Thymus (tissue), 11 donors: ENCODE data around the gene GNAS. TPM values are rescaled to one million over a fixed set of nuclear protein-coding genes. Genes with fewer than 3 reads are reported as not detected.

Experiments
- DNase-seq, 9 donors: peaks; one replicate each; pipeline ENCODE4 v3.0.0-alpha.2; 2013; ENCODE audit warnings: low spot score in 9 of 9, low read depth in 6 of 9, missing footprints in 1 of 9
- H3K27ac ChIP-seq, 2 donors: one replicate each; pipeline ENCODE4 v1.5.1; 2013; ENCODE audit warnings: control low read depth in 1 of 2, low read depth in 1 of 2, low read length in 1 of 2, mild to moderate bottlenecking in 1 of 2, moderate library complexity in 1 of 2
- H3K27me3 ChIP-seq, 2 donors: one replicate each; pipeline ENCODE4 v1.5.1; 2013; ENCODE audit warnings: low read length in 1 of 2; ENCODE audit not compliant: control insufficient read depth in 2 of 2, insufficient read depth in 1 of 2
- H3K36me3 ChIP-seq, 2 donors: one replicate each; pipeline ENCODE4 v1.5.1; 2013; ENCODE audit warnings: low read length in 1 of 2, mild to moderate bottlenecking in 1 of 2, moderate library complexity in 1 of 2; ENCODE audit not compliant: control insufficient read depth in 2 of 2, insufficient read depth in 2 of 2
- H3K4me1 ChIP-seq, 2 donors: one replicate each; pipeline ENCODE4 v1.5.1; 2013; ENCODE audit warnings: low read length in 2 of 2; ENCODE audit not compliant: control insufficient read depth in 2 of 2, insufficient read depth in 2 of 2
- H3K4me3 ChIP-seq, 2 donors: one replicate each; pipeline ENCODE4 v1.5.1; 2013; ENCODE audit warnings: low read length in 2 of 2, control low read depth in 1 of 2, mild to moderate bottlenecking in 1 of 2
- H3K9me3 ChIP-seq, 2 donors: one replicate each; pipeline ENCODE4 v1.5.1; 2013; ENCODE audit warnings: low read length in 1 of 2, mild to moderate bottlenecking in 1 of 2; ENCODE audit not compliant: control insufficient read depth in 2 of 2, insufficient read depth in 1 of 2
- WGBS: extraction: QIAGEN DNeasy Blood & Tissue Kit; methylation state at CpG from one replicate; pipeline ENCODE4 v1.1.7; 2013; 5-methylcytosine and 5-hydroxymethylcytosine counted together
- polyA plus RNA-seq: library from polyadenylated mRNA; stranded (reverse); fragments of 200-250 nt; gene quantifications from one replicate; pipeline ENCODE4 v1.2.3, GENCODE V29; 2013
- total RNA-seq: library from RNA; stranded (reverse); fragments of 120-200 nt; gene quantifications from one replicate; pipeline ENCODE4 v1.2.4, GENCODE V29; 2013
- donor health status: healthy.

GNAS gene
- total and polyA plus RNA-seq, 2 donors: 434 to 700 TPM

DNA sequence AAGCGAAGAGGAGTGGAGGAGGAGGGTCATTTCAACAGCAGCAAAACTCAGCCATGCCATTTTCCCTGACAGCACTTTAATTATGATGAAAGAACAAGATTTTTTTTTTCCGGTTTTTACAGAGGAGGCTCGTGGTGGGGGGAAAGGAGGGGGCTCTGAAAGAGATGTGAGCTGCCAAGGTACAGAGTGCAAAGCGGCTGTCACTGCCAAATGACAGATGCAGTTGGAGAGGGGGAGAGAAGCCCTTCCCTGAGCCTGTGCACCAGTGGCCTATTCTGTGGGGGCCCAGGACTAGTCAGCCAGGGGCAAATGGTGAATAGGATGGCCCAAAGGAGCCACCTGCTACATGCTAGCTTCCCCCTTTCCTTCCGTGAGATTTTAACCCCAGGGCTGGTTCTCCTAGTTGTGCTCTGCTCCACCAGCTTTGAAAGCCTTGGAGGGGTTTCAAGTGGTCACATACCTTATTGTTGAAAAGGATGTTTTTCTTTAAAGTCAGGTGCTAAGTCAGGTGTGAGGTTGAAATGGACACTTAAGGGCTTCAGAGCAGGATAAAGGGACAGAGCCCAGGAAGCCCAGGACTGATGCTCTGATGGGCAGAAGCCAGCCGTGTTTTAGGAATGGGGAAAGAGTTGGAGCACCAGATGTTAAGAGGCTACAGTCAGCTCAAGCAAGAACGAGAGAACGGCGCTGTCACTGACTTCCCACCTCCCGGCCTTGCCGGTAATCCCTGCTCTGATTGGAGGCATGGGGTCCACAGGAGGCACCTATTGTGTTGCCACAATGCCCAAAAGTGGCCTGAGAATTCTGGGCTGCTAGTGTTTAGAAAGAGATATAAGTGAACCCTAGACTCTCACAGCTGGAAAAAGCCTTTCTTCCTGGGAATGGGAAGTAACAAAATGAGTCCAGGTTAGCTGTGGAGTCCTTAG, 24.8 kb downstream of the GNAS start:
- DNase-seq: no peak
- H3K9me3 ChIP-seq: no peaks in the 10 kb centered on the region
- H3K27me3 ChIP-seq: no peaks in the 10 kb centered on the region
- peaks cover 0 to 19% of the 10 kb centered on the region in 2 donors for H3K4me1 ChIP-seq
- 93% methylated on average over 11 of the region's 11 CpGs for WGBS
- peak overlapping the region in 1 of 2 donors; percentile 63 for H3K27ac ChIP-seq
- H3K4me3 ChIP-seq: no peak overlapping the region
- H3K36me3 ChIP-seq: no peaks in the 10 kb centered on the region

GRCh38 chr20:58877976-58878360, 25.5 kb downstream of the GNAS start:
- H3K4me3 ChIP-seq: no peak overlapping the region
- peaks cover 0 to 19% of the 10 kb centered on the region in 2 donors for H3K4me1 ChIP-seq
- H3K9me3 ChIP-seq: no peaks in the 10 kb centered on the region
- WGBS: 83% methylated on average over 4 of the region's 4 CpGs
- H3K27ac ChIP-seq: peak overlapping the region in 1 of 2 donors; percentile 63
- DNase-seq: peak in 3 of 9 donors; percentile 27 to 69 (median 47)
- H3K36me3 ChIP-seq: no peaks in the 10 kb centered on the region
- H3K27me3 ChIP-seq: no peaks in the 10 kb centered on the region

DNA sequence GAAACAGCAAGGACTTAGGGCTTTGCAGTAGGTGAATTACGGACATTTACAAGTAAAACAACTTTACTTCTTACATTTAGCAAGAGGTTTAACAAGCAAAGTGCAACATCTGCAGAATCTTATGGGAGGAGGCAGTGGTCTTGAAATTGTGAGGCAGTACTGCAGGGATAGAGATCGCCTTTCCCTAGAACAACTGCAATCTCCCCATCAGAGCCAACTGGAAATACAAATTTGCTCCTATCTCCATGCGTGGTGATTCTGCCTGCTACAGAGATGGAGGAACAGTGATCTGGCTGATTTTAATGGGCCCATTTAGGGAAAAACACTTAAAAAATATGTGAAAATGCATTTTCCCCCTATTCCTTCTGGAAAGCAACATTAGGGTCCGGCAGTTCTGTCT, 25.9 kb downstream of the GNAS start:
- H3K4me3 ChIP-seq: no peak overlapping the region
- no peaks in the 10 kb centered on the region for H3K36me3 ChIP-seq
- H3K27ac ChIP-seq: peak overlapping the region; percentile 1 to 63
- DNase-seq: no peak
- H3K9me3 ChIP-seq: no peaks in the 10 kb centered on the region
- no peaks in the 10 kb centered on the region for H3K27me3 ChIP-seq
- WGBS: 96% methylated on average over 4 of the region's 4 CpGs
- peaks cover 0 to 19% of the 10 kb centered on the region in 2 donors for H3K4me1 ChIP-seq

- Histone ChIP-seq H3K36me3 (no peaks in the 10 kb centered on the region), H3K27me3 (no peaks in the 10 kb centered on the region), H3K9me3 (no peaks in the 10 kb centered on the region), H3K4me3 (no peak overlapping the region), H3K4me1 (peaks cover 0 to 19% of the 10 kb centered on the region in 2 donors), H3K27ac (no peak overlapping the region)
- DNase-seq: no peak
- WGBS: 97% methylated on average over 1 of the region's 1 CpG
Observed at GRCh38 chr20:58880441-58880840, 27.9 kb downstream of the GNAS start.

- Histone ChIP-seq H3K27me3 (no peaks in the 10 kb centered on the region), H3K36me3 (no peaks in the 10 kb centered on the region), H3K27ac (no peak overlapping the region), H3K9me3 (no peaks in the 10 kb centered on the region), H3K4me3 (no peak overlapping the region), H3K4me1 (peaks cover 0 to 19% of the 10 kb centered on the region in 2 donors)
- DNase-seq: no peak
- WGBS: 95% methylated on average over 9 of the region's 9 CpGs
Observed at GRCh38 chr20:58880994-58881752, 28.7 kb downstream of the GNAS start.

DNA sequence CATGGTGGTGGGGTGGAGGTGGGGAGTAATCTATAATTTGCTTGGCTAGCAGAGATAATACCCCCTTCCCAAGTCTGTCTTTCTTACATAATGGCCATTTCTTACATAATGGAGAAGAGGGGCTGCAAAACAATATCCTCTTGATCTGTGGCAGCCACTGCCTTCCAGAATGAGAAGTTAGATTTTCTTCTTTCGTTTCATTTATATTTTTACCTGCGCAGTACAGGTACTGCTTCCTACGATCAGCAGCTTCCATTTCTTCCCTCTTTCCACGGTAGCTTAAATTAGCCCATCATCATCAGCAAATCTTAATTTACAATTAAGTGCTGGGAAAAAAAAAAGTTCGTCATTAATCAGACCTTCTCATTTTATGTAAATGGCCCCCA, 30.2 kb downstream of the GNAS start:
- DNase-seq: no peak
- Histone ChIP-seq H3K36me3 (no peaks in the 10 kb centered on the region), H3K9me3 (no peaks in the 10 kb centered on the region), H3K27me3 (no peaks in the 10 kb centered on the region), H3K4me3 (no peak overlapping the region), H3K4me1 (peaks cover 0 to 9% of the 10 kb centered on the region in 2 donors), H3K27ac (no peak overlapping the region)
- WGBS: 96% methylated on average over 5 of the region's 5 CpGs

DNA sequence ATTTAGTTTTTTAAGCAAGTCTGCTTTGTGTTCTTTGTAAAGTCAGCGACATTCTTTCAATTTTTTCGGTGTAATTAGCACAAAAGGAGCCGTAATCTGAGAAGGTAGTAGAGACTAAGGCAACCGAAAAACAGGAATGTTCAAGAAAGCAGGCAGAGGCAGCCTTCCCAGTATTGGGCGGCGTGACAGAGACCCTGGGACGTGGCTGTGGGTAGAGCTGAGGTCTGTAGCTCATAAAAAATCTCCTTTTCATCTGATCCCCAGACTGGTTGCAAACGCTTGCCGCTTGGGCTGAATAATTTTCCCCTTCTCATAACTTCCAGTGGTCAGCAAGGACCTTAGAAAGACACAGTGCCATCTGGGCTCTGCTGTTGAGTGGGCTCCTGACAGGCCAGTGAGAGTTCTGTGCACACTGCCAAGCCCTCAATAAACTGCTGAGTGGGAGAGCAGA, 30.8 kb downstream of the GNAS start:
- 94% methylated on average over 9 of the region's 9 CpGs for WGBS
- peaks cover 0 to 2% of the 10 kb centered on the region in 2 donors for H3K9me3 ChIP-seq
- peaks cover 0 to 3% of the 10 kb centered on the region in 2 donors for H3K4me1 ChIP-seq
- H3K27me3 ChIP-seq: no peaks in the 10 kb centered on the region
- no peak for DNase-seq
- H3K27ac ChIP-seq: no peak overlapping the region
- no peaks in the 10 kb centered on the region for H3K36me3 ChIP-seq
- H3K4me3 ChIP-seq: no peak overlapping the region

DNA sequence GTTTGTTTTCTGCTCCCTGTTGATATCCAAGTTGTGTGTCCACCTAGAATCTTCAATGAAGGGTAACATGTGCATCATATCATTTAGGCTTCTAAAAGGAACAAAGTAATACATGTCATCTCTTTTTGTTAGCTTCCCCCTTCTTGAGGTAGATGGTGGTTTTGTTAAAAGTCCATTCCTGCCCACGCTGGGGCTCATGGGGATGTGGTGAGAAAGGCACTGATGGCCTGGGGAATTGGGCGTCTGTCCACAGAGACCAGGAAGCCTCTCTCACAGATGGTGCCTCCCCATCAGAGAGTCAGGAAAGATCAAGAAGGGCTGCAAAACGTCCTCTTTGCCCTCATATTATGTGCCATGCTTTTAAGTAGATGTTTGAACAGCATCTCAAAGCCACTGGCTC, 32.5 kb downstream of the GNAS start:
- H3K9me3 ChIP-seq: peaks cover 0 to 5% of the 10 kb centered on the region in 2 donors
- no peak for DNase-seq
- peaks cover 0 to 4% of the 10 kb centered on the region in 2 donors for H3K4me1 ChIP-seq
- H3K36me3 ChIP-seq: no peaks in the 10 kb centered on the region
- H3K27me3 ChIP-seq: no peaks in the 10 kb centered on the region
- H3K4me3 ChIP-seq: no peak overlapping the region
- WGBS: 59% methylated on average over 3 of the region's 3 CpGs
- no peak overlapping the region for H3K27ac ChIP-seq

- no peak overlapping the region for H3K27ac ChIP-seq
- H3K4me1 ChIP-seq: peaks cover 0 to 5% of the 10 kb centered on the region in 2 donors
- no peak overlapping the region for H3K4me3 ChIP-seq
- peaks cover 0 to 5% of the 10 kb centered on the region in 2 donors for H3K9me3 ChIP-seq
- H3K36me3 ChIP-seq: no peaks in the 10 kb centered on the region
- DNase-seq: no peak
- H3K27me3 ChIP-seq: no peaks in the 10 kb centered on the region
Observed at GRCh38 chr20:58886546-58886945, 34.0 kb downstream of the GNAS start.
